ENCODE results near the gene MICU1.
"Not testable (repeated sequence)": the region's sequence is repeated elsewhere in the genome, so short reads cannot be mapped to it uniquely, and the experiment has no call there.

Gene MICU1

GRCh38 chr10:72625608-72626443 is at the start of gene MICU1:
TSS of gene MICU1 (minus strand) at chr10:72626079. CDS start at chr10:72566793, 59,286 bp downstream.
- DNase-seq: peak; percentile 99

GRCh38 chr10:72674174-72674573 is 48.3 kb upstream of the MICU1 start:
- DNase-seq: not testable (repeated sequence)

GRCh38 chr10:72673280-72673679 is 47.4 kb upstream of the MICU1 start:
- DNase-seq: no peak

DNA sequence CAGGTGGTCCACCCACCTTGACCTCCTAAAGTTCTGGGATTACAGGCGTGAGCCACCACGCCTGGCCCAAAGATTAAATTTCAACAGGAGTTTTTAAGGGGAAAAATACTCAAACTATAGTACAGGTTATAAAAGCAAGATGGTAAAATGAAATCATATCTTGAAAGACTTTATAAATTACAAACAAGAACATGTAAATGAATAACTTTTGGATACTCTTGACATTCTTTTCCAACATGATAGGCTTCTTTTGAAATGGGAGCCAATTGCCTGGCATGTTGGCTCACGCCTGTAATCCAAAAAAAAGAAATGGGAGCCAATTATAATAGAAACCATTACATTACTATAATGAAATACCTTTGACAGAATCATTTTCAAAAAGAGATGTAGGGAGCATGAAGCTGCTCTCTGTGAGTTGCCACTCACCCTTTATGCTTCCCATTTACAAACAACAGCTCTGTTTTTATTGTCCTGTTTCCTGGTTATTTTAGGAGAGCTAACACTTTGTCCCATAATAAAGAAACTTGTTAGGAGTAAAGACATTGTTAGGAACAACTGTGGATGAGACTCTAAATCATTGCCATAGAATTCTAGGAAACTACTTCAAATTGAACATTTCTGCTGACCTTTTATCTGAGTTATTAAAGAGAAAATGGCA is 41.5 kb upstream of the MICU1 start:
- DNase-seq: no peak

DNA sequence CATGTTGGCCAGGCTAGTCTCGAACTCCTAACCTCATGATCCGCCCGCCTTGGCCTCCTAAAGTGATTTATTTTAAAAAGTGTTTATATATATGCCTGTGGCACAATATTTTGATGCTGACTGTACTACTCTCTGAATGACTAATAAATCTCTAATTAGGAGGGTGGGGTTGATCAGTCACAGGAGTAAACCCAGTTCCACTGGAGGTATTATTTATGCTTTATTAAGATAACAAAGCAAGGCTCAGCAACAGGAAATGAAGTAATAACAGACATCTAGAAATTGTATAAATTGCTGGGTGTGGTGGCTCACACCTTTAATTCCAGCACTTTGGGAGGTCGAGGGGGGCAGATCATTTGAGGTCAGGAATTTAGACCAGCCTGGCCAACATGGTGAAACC is 40.0 kb upstream of the MICU1 start:
- no peak for DNase-seq

DNA sequence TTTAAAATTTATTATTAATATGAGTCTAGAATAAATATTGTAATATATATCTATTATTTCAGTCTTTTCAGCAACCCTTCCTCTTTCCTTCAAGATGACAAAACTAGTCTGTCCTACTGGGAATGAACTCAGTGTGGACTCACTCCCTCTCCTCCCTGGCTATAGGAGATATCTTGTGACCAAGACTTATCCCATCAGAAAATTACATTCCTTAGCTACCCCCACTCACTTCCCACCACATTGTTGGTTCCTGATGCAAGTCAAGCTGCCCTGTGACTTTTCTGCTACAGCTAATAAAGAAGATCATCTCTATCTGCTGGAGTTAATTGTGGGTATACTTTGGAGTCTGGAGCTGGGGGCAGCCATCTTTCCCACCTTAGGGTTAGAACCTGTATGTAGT is 38.1 kb upstream of the MICU1 start:
- DNase-seq: peak; percentile 42

DNA sequence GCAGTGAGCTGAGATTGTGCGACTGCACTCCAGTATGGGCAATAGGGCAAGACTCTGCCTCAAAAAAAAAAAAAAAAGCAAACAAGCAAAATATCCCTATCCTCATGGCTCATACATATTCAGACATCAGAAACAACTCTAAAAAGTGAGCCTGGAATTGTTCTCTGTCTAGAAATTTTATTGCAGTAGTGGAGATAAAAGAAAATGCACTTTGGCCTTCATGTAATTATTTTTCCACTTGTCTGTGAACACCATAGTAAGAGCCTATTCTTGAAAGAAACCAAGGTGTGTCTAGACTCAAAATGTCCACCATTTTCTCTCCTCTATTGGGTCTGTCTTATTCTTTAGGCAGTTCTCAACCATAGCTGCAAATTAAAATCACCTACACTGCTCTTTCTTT is 35.6 kb upstream of the MICU1 start:
- no peak for DNase-seq

DNA sequence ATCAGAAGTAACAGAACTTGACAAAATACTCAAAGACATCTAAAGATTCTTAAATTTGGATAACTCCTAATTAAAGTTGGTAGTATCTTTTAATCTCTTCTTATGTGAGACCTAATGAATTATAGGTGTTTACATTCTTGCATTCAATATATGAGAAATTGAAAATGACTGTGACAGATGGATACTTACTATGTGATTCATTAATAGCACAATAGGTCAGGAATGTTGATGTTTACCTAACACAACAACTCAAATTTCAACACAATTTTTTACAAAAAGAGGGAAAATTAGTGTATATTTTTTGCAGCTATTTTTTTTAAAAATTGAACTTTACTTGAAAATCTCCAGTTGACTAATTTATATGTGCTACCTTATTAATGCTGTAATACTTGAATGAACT is 34.3 kb upstream of the MICU1 start:
- no peak for DNase-seq

- DNase-seq: no peak
These were observed 33.8 kb upstream of the MICU1 start for GRCh38 chr10:72659694-72660093.

GRCh38 chr10:72658696-72659400 is 33.0 kb upstream of the MICU1 start:
- no peak for DNase-seq

- DNase-seq: no peak
These were observed 28.8 kb upstream of the MICU1 start for GRCh38 chr10:72654720-72655119.

DNA sequence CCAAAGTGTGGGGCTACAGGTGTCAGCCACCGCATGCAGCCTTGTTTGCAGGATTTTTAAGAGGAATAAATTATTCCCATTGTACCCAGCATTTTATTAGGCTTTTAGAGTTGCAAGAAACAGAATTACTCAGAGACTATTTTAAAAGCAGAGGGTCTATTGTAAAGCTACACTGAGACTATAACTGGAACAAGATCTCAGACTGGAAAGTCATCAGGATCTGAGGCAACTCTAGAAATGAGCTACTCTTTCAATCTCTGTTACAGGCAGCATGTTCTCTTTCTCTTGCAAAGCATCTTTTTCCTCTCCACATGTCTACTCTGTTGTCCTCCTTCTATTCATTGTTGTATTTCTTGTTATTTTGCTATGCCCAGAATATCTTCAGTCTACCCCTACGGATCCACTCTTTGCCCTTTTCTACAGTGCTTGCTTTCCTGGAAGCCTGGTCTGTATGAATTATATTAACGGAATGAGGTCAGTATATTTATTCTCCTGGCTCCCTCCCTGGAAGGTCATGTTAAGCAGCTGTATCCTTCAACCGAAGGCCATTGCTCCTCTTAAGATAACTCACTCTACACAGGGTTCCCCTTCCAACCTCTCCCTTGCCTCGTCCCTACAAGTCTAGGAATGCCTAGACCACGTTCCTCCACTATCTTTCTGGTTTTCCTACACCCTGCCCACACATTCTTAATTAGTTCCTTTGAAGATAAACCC is 27.7 kb upstream of the MICU1 start:
- no peak for DNase-seq

GRCh38 chr10:72649291-72649690 is 23.4 kb upstream of the MICU1 start:
- DNase-seq: peak; percentile 73

- peak; percentile 56 for DNase-seq
These were observed 22.4 kb upstream of the MICU1 start for GRCh38 chr10:72648301-72648700.

- not testable (repeated sequence) for DNase-seq
These were observed 21.1 kb upstream of the MICU1 start for GRCh38 chr10:72646971-72647370.

GRCh38 chr10:72645263-72645858 is 19.5 kb upstream of the MICU1 start:
- no peak for DNase-seq

GRCh38 chr10:72642318-72642717 is 16.4 kb upstream of the MICU1 start:
- DNase-seq: no peak

DNA sequence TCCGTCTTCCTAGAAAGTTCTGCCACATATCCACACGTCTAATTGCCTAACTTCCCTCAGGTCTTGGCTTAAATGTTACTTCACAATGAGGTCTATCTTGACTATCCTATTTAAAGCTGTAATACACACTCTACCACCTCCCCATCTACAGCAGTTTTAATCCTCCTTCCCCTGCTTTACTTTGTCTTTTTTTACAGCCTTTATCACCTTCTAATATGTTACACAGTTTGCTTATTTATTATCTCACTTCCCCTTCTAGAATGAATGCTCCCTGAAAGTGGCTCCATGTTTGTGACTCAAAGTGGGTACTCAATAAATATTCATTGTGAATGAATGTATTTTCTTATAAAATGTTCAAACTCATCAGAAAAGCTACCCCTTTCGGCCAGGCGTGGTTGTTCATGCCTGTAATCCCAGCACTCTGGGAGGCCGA is 13.6 kb upstream of the MICU1 start:
- peak; percentile 53 for DNase-seq

DNA sequence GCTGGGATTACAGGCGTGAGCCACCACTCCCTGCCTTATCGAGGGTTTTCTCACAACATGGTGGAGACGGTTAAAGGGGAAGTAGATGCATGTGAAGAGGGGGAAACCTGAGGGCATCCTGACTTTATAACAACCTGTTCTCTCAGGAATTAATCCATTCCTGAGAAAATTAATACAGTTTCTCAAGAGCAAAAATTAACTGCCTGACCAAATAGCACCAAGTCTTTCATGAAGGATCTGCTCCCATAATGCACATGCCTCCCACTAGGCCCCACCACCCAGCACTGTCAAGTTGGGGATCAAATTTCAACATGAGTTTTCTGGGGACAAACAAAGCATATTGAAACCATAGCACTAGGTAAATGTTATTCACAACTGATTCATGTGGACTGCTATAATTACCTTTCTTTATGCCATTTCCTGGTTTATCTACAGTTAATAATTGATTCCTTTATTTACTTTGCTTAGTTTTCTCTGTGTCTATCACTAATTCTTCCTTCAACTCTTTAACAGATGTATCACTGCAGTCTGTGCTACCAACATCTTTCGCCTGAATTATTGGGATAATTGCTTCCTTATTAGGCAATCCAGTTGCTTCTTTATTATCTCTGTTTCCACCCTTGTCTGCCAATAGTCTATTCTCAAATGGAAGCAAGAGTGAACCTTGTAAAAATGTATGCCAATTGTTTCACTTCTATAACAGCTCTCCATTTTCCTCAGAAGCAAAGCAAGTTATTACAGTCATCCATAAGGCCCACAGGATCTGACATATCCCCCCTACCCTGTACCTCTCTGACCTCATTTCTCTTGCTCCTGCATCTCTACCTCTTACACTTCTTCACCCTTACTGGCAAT is 12.9 kb upstream of the MICU1 start:
- DNase-seq: peak; percentile 11

DNA sequence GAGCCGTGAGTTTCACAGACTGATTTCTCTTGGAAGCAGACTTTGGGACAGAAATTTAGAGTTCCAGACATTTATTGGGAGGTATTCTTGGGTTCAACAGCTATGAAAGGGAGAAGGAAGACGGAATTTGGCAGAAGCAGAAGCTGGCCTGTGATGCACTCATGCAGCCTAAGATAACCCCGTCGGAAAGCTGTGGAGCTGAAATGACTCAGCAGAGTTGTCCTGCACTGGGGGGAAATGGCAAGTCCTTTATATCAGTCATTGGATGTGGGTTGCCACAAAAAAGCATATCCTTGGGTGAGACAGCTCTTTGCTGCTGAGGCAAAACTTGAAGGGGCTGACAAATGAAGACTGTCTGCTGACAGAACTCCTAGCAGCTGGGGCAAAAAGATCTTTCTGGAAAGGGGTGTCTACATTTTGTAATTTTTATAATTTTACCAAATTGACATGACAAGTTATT is 11.5 kb upstream of the MICU1 start:
- peak; percentile 95 for DNase-seq

DNA sequence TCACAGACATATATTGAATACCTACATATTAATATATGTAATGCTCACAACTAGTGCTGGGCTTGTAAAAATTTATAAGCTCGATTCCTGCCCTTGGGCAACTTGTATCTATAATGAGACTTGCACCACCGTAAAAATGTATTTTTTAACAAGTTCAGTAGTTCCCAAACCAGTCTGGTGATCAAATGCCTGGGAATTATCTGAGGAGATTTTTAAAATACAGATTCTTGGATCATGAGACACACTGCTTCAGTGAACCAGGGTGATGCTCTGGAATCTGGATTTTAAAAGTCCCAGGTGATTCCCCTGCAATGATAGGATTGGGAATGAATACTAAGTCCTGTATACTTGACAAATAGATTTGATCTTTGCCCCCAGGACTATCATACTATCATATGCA is 4.3 kb upstream of the MICU1 start:
- no peak for DNase-seq

GRCh38 chr10:72626444-72626754 is 520 bp upstream of the MICU1 start:
- DNase-seq: no peak
